ENCODE measurements around the gene SLC16A8.

- TF ChIP-seq CTCF (IDR thresholded peaks at IDR 0.05) (no peak), EZH2 (IDR thresholded peaks at IDR 0.05; ENCODE audit: borderline replicate concordance, insufficient read depth, low read depth, low read length, poor library complexity, severe bottlenecking) (no peak)
Measured at GRCh38 chr22:38129021-38129420, 45.0 kb upstream of the SLC16A8 start.
